Effector memory CD4-positive, alpha-beta T cell (primary cell): ENCODE measurements around the gene COL12A1.

Experiments used
- DNase-seq, 3 donors: peaks; one replicate each; pipeline ENCODE4 v3.0.0-alpha.2; 2020
- H3K27ac ChIP-seq: 2 replicates; pipeline ENCODE4 v1.7.0; 2013; ENCODE audit warnings: mild to moderate bottlenecking, low read length, moderate library complexity; ENCODE audit not compliant: insufficient read depth, poor library complexity, severe bottlenecking
- H3K27me3 ChIP-seq: replicated peaks from 2 replicates; pipeline ENCODE4 v1.7.0; 2013; ENCODE audit warnings: mild to moderate bottlenecking, low read length; ENCODE audit not compliant: insufficient read depth, control insufficient read depth, poor library complexity, severe bottlenecking
- H3K36me3 ChIP-seq: 2 replicates; pipeline ENCODE4 v1.7.0; 2013; ENCODE audit warnings: mild to moderate bottlenecking, low read length, moderate library complexity; ENCODE audit not compliant: control insufficient read depth, insufficient read depth
- H3K4me1 ChIP-seq: 2 replicates; pipeline ENCODE4 v1.7.0; 2013; ENCODE audit warnings: low read length, mild to moderate bottlenecking; ENCODE audit not compliant: control insufficient read depth, insufficient read depth, poor library complexity, severe bottlenecking
- H3K4me3 ChIP-seq: 2 replicates; pipeline ENCODE4 v1.7.0; 2013; ENCODE audit warnings: low read length, low read depth, mild to moderate bottlenecking; ENCODE audit not compliant: insufficient read depth, poor library complexity, severe bottlenecking
- H3K9me3 ChIP-seq: 2 replicates; pipeline ENCODE4 v1.7.0; 2013; ENCODE audit warnings: mild to moderate bottlenecking, low read length, moderate library complexity; ENCODE audit not compliant: control insufficient read depth

Gene COL12A1

DNA sequence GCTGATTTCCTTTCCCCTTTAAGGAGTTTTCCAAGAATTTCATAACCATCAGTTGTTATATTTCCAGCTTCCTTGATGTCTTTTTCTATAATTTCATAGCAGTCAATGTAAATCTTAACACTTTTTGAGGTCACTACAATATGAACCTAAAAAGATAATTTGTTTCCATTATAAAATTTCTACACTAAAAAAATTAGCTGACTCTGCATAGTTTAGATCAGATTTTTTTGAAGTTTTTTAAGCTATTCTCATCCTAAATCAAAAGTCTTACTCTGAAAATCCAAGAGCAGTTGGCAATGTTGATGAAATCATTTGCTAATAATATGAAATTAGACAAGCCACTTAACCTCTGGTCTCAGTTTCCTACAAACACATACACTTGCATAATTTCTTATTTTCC is 96.8 kb downstream of the COL12A1 start:
- Histone ChIP-seq H3K36me3 (no peaks in the 10 kb centered on the region), H3K4me3 (no peak overlapping the region), H3K9me3 (no peaks in the 10 kb centered on the region), H3K27ac (no peak overlapping the region), H3K27me3 (no peaks in the 10 kb centered on the region), H3K4me1 (no peaks in the 10 kb centered on the region)
- no peak for DNase-seq

DNA sequence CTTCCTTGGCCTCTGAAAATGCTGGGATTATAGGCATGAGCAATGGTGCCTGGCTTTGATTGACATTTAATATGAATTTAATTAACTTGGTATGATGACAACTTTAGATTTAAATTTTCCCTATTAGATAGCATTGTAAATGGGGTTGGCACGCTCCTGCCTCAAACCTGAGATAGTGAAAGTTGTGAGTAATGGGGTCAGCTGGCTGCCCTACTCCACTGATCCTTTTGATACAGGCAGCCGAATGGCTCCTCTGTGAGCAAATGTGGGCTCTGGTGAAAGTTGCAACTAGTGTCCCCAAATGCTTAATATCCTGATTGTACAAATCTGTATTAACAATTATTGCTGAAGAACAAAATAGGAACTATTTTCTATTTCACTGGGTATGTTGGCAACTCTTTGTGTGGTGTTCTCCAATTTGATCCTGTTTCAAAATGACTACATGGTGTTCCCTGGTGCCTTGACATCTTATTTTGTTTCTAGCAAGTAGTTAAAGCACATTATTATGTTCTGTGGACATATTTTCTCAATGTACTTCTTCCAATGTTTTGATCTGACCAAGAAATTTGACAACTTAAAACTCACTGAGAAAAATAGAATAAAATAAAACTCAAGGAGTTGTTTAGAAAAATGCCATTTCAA is 97.4 kb downstream of the COL12A1 start:
- Histone ChIP-seq H3K36me3 (no peaks in the 10 kb centered on the region), H3K27me3 (no peaks in the 10 kb centered on the region), H3K9me3 (no peaks in the 10 kb centered on the region), H3K4me1 (no peaks in the 10 kb centered on the region), H3K27ac (no peak overlapping the region), H3K4me3 (no peak overlapping the region)
- DNase-seq = no peak

DNA sequence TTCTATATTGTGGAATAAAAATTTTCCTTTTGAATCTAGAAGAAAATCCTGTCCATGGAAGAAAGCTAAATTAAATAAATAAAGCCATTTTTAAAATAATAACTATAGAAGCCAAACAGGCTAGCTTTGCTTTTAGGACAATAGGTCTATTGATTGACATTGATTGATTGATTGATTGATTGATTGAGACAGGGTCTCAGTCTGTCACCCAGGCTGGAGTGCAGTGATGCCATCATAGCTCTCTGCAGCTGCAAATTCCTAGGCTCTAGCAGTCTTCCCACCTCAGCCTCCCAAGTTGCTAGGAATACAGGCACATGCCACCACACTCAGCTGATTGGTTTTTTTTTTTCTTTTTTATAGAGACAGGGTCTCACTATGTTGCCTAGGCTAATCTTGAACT is 97.9 kb downstream of the COL12A1 start:
- H3K27me3 ChIP-seq = no peaks in the 10 kb centered on the region
- no peak overlapping the region for H3K27ac ChIP-seq
- no peaks in the 10 kb centered on the region for H3K4me1 ChIP-seq
- H3K4me3 ChIP-seq = no peak overlapping the region
- no peaks in the 10 kb centered on the region for H3K36me3 ChIP-seq
- DNase-seq = no peak
- H3K9me3 ChIP-seq = no peaks in the 10 kb centered on the region

DNA sequence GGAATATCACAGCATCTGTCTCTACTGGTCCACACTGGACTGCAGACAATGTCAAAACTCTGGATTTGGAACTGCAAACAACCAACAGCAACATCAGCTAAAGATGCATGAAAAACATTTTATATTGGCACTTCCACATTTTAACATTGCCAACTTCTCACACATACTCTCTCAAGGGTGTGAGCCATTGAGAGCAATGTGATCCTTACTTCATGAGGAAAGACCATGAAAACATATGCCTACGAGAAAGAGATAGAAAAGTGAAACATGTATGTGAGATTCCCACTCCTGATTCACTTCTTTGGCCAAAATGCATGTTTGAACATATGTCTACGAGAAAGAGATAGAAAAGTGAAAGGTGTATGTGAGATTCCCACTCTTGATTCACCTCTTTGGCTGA is 99.4 kb downstream of the COL12A1 start:
- Histone ChIP-seq H3K4me1 (no peaks in the 10 kb centered on the region), H3K27ac (no peak overlapping the region), H3K36me3 (no peaks in the 10 kb centered on the region), H3K27me3 (no peaks in the 10 kb centered on the region), H3K9me3 (no peaks in the 10 kb centered on the region), H3K4me3 (no peak overlapping the region)
- no peak for DNase-seq

DNA sequence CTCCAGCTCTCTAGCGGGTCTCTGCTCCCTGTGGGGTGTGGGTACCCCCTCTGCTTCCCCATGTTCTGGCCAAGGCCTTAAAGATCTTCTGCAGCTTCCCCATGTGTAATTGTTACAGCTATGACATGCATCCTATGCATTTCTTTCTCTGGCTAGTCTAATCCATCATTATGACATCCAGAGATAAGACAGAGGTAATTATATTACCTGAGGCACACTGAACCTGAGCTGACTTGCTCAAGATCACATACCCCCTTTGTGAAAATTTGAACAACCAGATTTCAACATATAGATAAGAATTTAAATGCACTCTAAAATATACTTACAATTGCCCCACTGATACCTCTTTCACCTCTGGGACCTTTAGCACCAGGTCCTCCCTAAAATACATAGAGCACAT is 102.4 kb downstream of the COL12A1 start:
- Histone ChIP-seq H3K36me3 (no peaks in the 10 kb centered on the region), H3K27ac (no peak overlapping the region)

DNA sequence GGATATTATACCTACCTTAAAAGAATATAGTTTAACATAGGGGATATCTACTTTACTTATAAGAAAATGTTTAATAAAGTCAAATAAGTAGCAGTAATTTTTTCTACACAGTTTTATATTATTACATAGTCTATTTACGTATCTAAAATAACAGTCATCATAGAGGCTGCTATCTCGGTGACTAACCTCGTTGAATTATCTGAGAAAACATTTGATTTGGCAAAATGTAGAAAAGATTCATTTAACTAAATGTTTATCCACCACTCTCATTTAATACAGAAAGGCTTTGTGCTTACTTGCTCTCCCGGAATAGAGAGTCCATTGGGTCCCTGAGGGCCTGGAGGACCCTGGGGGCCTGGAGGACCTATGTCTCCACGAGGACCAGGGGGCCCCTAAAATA is 103.6 kb downstream of the COL12A1 start:
- H3K36me3 ChIP-seq = no peaks in the 10 kb centered on the region
- H3K9me3 ChIP-seq = no peaks in the 10 kb centered on the region
- H3K4me3 ChIP-seq = no peak overlapping the region
- H3K27ac ChIP-seq = no peak overlapping the region
- no peaks in the 10 kb centered on the region for H3K4me1 ChIP-seq
- no peak for DNase-seq
- no peaks in the 10 kb centered on the region for H3K27me3 ChIP-seq

More for the DNA sequence above, 102.4 kb downstream of the COL12A1 start:
- Histone ChIP-seq H3K9me3 (no peaks in the 10 kb centered on the region), H3K4me3 (no peak overlapping the region), H3K4me1 (no peaks in the 10 kb centered on the region), H3K27me3 (no peaks in the 10 kb centered on the region)
- no peak for DNase-seq

DNA sequence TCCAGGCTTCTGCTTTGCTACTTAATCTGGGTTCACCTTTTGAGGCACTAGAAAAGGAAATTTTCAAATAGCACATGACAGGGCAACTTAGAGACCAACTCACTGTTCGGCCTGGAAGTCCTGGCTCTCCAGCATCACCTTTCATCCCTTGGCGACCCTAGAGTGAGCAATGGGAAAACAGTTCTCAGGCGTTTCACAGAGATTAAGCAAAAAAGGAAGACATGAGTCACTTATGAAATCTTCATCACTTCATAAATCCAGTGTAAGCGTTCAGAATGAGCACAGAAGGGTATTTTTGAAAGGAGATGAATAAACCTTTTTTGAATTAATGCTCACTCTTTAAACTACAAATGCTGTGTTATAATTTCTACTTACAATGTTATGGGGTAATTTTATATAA is 104.0 kb downstream of the COL12A1 start:
- H3K4me1 ChIP-seq = no peaks in the 10 kb centered on the region
- H3K4me3 ChIP-seq = no peak overlapping the region
- no peaks in the 10 kb centered on the region for H3K27me3 ChIP-seq
- H3K27ac ChIP-seq = no peak overlapping the region
- H3K36me3 ChIP-seq = no peaks in the 10 kb centered on the region
- H3K9me3 ChIP-seq = no peaks in the 10 kb centered on the region
- DNase-seq = no peak

DNA sequence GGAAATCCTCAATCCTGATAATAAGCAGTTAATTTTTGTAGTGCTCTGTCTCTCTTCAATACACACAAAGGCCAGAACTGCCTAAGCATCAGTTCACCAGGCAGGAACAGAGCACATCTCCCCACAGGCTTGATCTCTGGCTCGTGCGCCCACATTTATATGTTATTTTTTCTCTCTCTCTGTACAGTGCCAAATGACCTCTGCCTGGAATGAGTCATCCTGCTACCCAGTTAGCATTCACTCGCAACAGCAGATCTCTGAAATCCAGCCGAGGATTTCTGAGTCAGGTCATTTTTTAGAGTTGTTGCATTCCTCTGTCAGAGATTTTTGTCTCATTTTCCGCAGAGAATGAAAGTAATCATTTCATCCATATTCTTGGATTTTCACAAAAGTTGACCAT is 107.1 kb downstream of the COL12A1 start:
- Histone ChIP-seq H3K27ac (no peak overlapping the region), H3K27me3 (no peaks in the 10 kb centered on the region), H3K9me3 (no peaks in the 10 kb centered on the region), H3K4me3 (no peak overlapping the region), H3K36me3 (no peaks in the 10 kb centered on the region), H3K4me1 (no peaks in the 10 kb centered on the region)
- no peak for DNase-seq

DNA sequence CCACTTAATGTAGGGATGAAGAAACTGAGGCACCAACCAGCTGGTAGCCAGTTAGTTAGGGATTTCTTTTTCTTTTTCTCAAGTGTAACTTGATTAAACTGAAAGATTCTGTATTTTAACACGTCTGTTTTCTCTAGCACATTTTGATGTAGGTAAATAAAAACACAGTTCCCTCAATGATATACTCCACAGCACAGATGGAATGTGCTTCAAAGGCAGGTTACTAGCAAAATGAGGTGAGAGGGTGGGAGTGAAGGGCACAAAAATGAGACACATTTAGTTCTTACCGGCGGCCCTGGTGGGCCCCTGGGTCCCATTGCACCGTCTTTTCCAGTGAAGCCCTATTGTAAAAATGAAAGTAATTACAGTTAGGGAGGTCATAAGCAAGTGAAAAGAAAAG is 108.9 kb downstream of the COL12A1 start:
- no peak overlapping the region for H3K27ac ChIP-seq
- no peaks in the 10 kb centered on the region for H3K36me3 ChIP-seq
- no peaks in the 10 kb centered on the region for H3K9me3 ChIP-seq
- no peak for DNase-seq
- H3K4me3 ChIP-seq = no peak overlapping the region
- no peaks in the 10 kb centered on the region for H3K27me3 ChIP-seq
- no peaks in the 10 kb centered on the region for H3K4me1 ChIP-seq

DNA sequence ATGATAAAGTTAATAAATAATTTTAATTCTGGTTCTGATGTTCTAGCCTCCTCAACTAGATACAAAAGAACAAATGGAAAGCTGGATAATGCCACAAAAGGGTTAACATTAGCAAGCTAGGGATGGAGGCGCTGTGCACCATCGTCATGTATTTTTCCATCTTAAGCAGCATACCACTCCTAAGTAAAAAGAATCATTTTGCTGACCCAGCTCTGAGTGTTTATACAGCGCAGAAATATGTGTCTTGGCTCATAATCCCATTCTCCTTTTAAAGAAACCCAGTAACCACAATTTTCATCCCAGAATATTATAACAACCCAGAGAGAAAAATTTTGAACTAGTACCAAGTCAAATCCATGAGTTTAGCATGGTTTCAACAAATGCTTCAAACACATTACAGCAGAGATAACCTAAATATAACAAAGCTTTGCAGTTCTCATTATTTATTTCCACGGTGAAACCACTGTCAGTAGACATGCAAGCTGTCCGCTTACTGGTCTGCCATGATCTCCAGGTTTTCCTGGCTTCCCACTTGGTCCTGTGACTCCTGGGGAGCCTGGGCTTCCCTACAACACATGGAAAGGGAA is 111.1 kb downstream of the COL12A1 start:
- no peaks in the 10 kb centered on the region for H3K36me3 ChIP-seq

More for the DNA sequence above, 111.1 kb downstream of the COL12A1 start:
- Histone ChIP-seq H3K4me3 (no peak overlapping the region), H3K27ac (no peak overlapping the region), H3K27me3 (no peaks in the 10 kb centered on the region), H3K4me1 (no peaks in the 10 kb centered on the region), H3K9me3 (no peaks in the 10 kb centered on the region)
- DNase-seq = no peak
